Activated CD4-positive, alpha-beta memory T cell treated with anti-CD3 and anti-CD28 coated beads for 36 hours (primary cell): Measurements from ENCODE around the gene PIGN. TPM values are rescaled to one million over a fixed set of nuclear protein-coding genes. Genes with fewer than 3 reads are reported as not detected.

Experiments used
- CTCF ChIA-PET: fragments of 350-600 bp; sonication (Branson Sonifier 250); formaldehyde crosslinking; loops from one replicate; lab custom pipeline; 2021; ENCODE audit warnings: antibody characterized with exemption, inconsistent platforms; lab: Charles Lee
- POLR2A ChIA-PET: fragments of 350-600 bp; sonication (Branson Sonifier 250); formaldehyde crosslinking; loops from one replicate; lab custom pipeline; 2021; ENCODE audit warnings: antibody characterized with exemption; lab: Charles Lee
- DNase-seq: peaks from one replicate; pipeline ENCODE4 v3.0.0-alpha.2; 2020
- H3K27ac Mint-ChIP-seq: one replicate; pipeline ENCODE4 v1.8.0; 2021; ENCODE audit warnings: mixed read lengths
- H3K27me3 Mint-ChIP-seq: one replicate; pipeline ENCODE4 v1.8.0; 2021; ENCODE audit warnings: mixed read lengths
- H3K36me3 Mint-ChIP-seq: one replicate; pipeline ENCODE4 v1.8.0; 2021; ENCODE audit warnings: mixed read lengths
- H3K4me1 Mint-ChIP-seq: one replicate; pipeline ENCODE4 v1.8.0; 2021; ENCODE audit warnings: low read depth, mixed read lengths
- H3K4me3 Mint-ChIP-seq: one replicate; pipeline ENCODE4 v1.8.0; 2021; ENCODE audit warnings: mild to moderate bottlenecking, mixed read lengths
- H3K9me3 Mint-ChIP-seq: one replicate; pipeline ENCODE4 v1.8.0; 2021; ENCODE audit warnings: mixed read lengths
- intact Hi-C: fragments of 100-400 bp; cut with micrococcal nuclease; formaldehyde crosslinking; loops from one replicate; pipeline ENCODE4 v1.15.1; 2023
- total RNA-seq, 2 experiments: library from RNA; stranded (reverse); gene quantifications; one replicate each; pipeline ENCODE4 v1.2.3, GENCODE V29; 2021

Gene PIGN
- total RNA-seq, 2 experiments from 2014 or later, result 26.2 to 27.8 TPM

DNA sequence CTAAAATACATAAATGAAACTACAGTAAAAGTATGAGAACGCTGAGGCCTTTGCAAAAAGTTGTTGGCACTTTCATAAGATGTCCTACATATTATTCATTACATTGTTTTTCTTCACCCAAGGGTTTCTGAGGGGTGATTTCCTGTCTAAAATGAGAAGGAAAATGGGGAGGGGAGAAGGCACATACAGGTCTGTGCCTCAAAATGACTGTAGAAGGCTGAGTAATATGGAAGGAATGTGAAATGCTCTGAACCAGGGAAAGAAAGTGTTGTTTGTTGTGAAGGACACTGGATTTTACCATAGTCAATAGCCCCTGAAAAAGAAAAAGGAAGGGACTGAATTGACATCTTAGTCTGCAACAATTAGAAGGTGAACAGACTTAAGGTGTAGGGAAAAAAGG lies 194.6 kb downstream of the PIGN start:
- H3K27ac Mint-ChIP-seq, result no peak overlapping the region
- H3K4me3 Mint-ChIP-seq, result no peak overlapping the region
- no peak for DNase-seq
- no peaks in the 10 kb centered on the region for H3K36me3 Mint-ChIP-seq
- peaks cover 10% of the 10 kb centered on the region for H3K4me1 Mint-ChIP-seq
- ChIA-PET CTCF (no interaction called here), POLR2A (no interaction called here)
- intact Hi-C loops, result no loop called here
- no peaks in the 10 kb centered on the region for H3K27me3 Mint-ChIP-seq
- H3K9me3 Mint-ChIP-seq, result no peaks in the 10 kb centered on the region

- no peaks in the 10 kb centered on the region for H3K36me3 Mint-ChIP-seq
- no peak overlapping the region for H3K27ac Mint-ChIP-seq
- H3K4me3 Mint-ChIP-seq, result no peak overlapping the region
- H3K4me1 Mint-ChIP-seq, result peaks cover 10% of the 10 kb centered on the region
- H3K27me3 Mint-ChIP-seq, result no peaks in the 10 kb centered on the region
- DNase-seq, result no peak
- H3K9me3 Mint-ChIP-seq, result no peaks in the 10 kb centered on the region
- POLR2A ChIA-PET, result no interaction called here
- intact Hi-C loops, result no loop called here
- CTCF ChIA-PET, result no interaction called here
Measured at GRCh38 chr18:61991836-61992235, 195.0 kb downstream of the PIGN start.

- H3K27ac Mint-ChIP-seq, result no peak overlapping the region
- intact Hi-C loops, result no loop called here
- POLR2A ChIA-PET, result no interaction called here
Measured at GRCh38 chr18:61991201-61991600, 195.7 kb downstream of the PIGN start.

More at GRCh38 chr18:61991201-61991600, 195.7 kb downstream of the PIGN start:
- CTCF ChIA-PET, result no interaction called here
- Mint-ChIP-seq H3K27me3 (no peaks in the 10 kb centered on the region), H3K4me3 (no peak overlapping the region), H3K4me1 (peaks cover 10% of the 10 kb centered on the region), H3K36me3 (no peaks in the 10 kb centered on the region), H3K9me3 (no peaks in the 10 kb centered on the region)
- DNase-seq, result no peak

Other genes with a start within 250 kb of the PIGN start
- 10 to 100 TPM; 16.1 to 17.7 TPM for gene RELCH, start 199 bp upstream of the PIGN start, total RNA-seq
- gene TNFRSF11A, start 138.3 kb upstream of the PIGN start, total RNA-seq, result 1 to 10 TPM; 5.7 to 6.1 TPM